B cell (primary cell): ENCODE measurements around the gene HIBADH.

ENCODE experiments used
- EZH2 ChIP-seq: IDR thresholded peaks from 2 replicates; pipeline ENCODE4 v1.6.1; 2012; ENCODE audit warnings: borderline replicate concordance, low read depth, mild to moderate bottlenecking, moderate library complexity, low read length; ENCODE audit not compliant: insufficient read depth, poor library complexity, severe bottlenecking
- TF ChIP-seq, protein P1 (sequence below): fragments of 200-600 bp; IDR thresholded peaks from one replicate; pipeline ENCODE4 v1.8.0; 2022; ENCODE audit warnings: antibody characterized with exemption, mild to moderate bottlenecking

GRCh38 chr7:27606270-27607209 is 56.1 kb downstream of the HIBADH start:
- TF ChIP-seq EZH2 = no peak
- TF ChIP-seq, protein P1, sequence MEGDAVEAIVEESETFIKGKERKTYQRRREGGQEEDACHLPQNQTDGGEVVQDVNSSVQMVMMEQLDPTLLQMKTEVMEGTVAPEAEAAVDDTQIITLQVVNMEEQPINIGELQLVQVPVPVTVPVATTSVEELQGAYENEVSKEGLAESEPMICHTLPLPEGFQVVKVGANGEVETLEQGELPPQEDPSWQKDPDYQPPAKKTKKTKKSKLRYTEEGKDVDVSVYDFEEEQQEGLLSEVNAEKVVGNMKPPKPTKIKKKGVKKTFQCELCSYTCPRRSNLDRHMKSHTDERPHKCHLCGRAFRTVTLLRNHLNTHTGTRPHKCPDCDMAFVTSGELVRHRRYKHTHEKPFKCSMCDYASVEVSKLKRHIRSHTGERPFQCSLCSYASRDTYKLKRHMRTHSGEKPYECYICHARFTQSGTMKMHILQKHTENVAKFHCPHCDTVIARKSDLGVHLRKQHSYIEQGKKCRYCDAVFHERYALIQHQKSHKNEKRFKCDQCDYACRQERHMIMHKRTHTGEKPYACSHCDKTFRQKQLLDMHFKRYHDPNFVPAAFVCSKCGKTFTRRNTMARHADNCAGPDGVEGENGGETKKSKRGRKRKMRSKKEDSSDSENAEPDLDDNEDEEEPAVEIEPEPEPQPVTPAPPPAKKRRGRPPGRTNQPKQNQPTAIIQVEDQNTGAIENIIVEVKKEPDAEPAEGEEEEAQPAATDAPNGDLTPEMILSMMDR = no peak
